ENCODE results near the gene FOXA3. TPM values are rescaled to one million over a fixed set of nuclear protein-coding genes. Genes with fewer than 3 reads are reported as not detected.

Gene FOXA3
- total RNA-seq, 1 donor from 2014 or later, result not detected

- no peak overlapping the region for H3K27ac ChIP-seq (ENCODE audit: low read depth, low read length)
- H3K9ac ChIP-seq (ENCODE audit: low read depth in 1 of 3, low read length in 3 of 3), result no peak overlapping the region
- H3K9me3 ChIP-seq (ENCODE audit: control insufficient read depth in 3 of 3, low read length in 3 of 3), result no peaks in the 10 kb centered on the region
- H3K27me3 ChIP-seq (ENCODE audit: control insufficient read depth in 3 of 3, insufficient read depth in 3 of 3, low read length in 3 of 3), result no peaks in the 10 kb centered on the region
- peaks cover 0 to 10% (median 8%) of the 10 kb centered on the region in 3 donors for H3K4me1 ChIP-seq (ENCODE audit: control insufficient read depth in 3 of 3, insufficient read depth in 3 of 3, low read length in 3 of 3)
- H3K36me3 ChIP-seq (ENCODE audit: control insufficient read depth in 3 of 3, insufficient read depth in 3 of 3, low read length in 3 of 3), result peaks cover 42 to 59% (median 46%) of the 10 kb centered on the region in 3 donors
- H3K4me3 ChIP-seq (ENCODE audit: low read length in 3 of 3), result no peak overlapping the region
Observed at GRCh38 chr19:45821103-45821521, 43.0 kb upstream of the FOXA3 start.

- H3K27ac ChIP-seq (ENCODE audit: low read depth, low read length), result no peak overlapping the region
- H3K4me1 ChIP-seq (ENCODE audit: control insufficient read depth in 3 of 3, insufficient read depth in 3 of 3, low read length in 3 of 3), result peaks cover 0 to 10% (median 8%) of the 10 kb centered on the region in 3 donors
- no peaks in the 10 kb centered on the region for H3K9me3 ChIP-seq (ENCODE audit: control insufficient read depth in 3 of 3, low read length in 3 of 3)
- H3K27me3 ChIP-seq (ENCODE audit: control insufficient read depth in 3 of 3, insufficient read depth in 3 of 3, low read length in 3 of 3), result no peaks in the 10 kb centered on the region
- peaks cover 47 to 64% (median 51%) of the 10 kb centered on the region in 3 donors for H3K36me3 ChIP-seq (ENCODE audit: control insufficient read depth in 3 of 3, insufficient read depth in 3 of 3, low read length in 3 of 3)
- H3K9ac ChIP-seq (ENCODE audit: low read depth in 1 of 3, low read length in 3 of 3), result no peak overlapping the region
- no peak overlapping the region for H3K4me3 ChIP-seq (ENCODE audit: low read length in 3 of 3)
Observed at GRCh38 chr19:45821570-45821969, 42.6 kb upstream of the FOXA3 start.

- Histone ChIP-seq H3K4me1 (ENCODE audit: control insufficient read depth in 3 of 3, insufficient read depth in 3 of 3, low read length in 3 of 3) (peaks cover 0 to 8% (median 6%) of the 10 kb centered on the region in 3 donors), H3K27me3 (ENCODE audit: control insufficient read depth in 3 of 3, insufficient read depth in 3 of 3, low read length in 3 of 3) (no peaks in the 10 kb centered on the region), H3K27ac (ENCODE audit: low read depth, low read length) (no peak overlapping the region), H3K36me3 (ENCODE audit: control insufficient read depth in 3 of 3, insufficient read depth in 3 of 3, low read length in 3 of 3) (peaks cover 57 to 75% (median 59%) of the 10 kb centered on the region in 3 donors), H3K9me3 (ENCODE audit: control insufficient read depth in 3 of 3, low read length in 3 of 3) (no peaks in the 10 kb centered on the region), H3K4me3 (ENCODE audit: low read length in 3 of 3) (no peak overlapping the region), H3K9ac (ENCODE audit: low read depth in 1 of 3, low read length in 3 of 3) (no peak overlapping the region)
Observed at GRCh38 chr19:45822716-45823115, 41.4 kb upstream of the FOXA3 start.

DNA sequence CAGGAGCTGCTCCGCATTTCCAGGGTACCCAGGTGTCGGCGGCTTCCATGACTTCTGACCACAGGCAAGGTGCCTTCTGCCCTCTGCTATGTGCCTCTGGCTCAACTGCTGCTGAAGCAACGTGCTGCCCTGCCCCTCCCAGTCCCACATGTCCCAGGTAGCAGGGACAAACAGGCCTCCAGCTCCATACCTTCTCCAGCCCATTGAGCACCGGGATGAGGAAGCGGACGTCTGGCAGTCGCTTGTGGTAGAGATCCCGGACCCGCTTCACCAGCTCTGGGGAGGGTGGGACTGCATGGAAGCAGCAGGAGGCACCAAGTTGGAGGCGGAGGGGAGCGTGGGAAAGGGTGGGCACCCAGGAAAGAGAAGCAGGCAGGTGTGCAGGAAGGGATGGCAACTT, 40.9 kb upstream of the FOXA3 start:
- H3K36me3 ChIP-seq (ENCODE audit: control insufficient read depth in 3 of 3, insufficient read depth in 3 of 3, low read length in 3 of 3), result peaks cover 60 to 80% (median 63%) of the 10 kb centered on the region in 3 donors
- H3K27me3 ChIP-seq (ENCODE audit: control insufficient read depth in 3 of 3, insufficient read depth in 3 of 3, low read length in 3 of 3), result no peaks in the 10 kb centered on the region
- H3K9me3 ChIP-seq (ENCODE audit: control insufficient read depth in 3 of 3, low read length in 3 of 3), result no peaks in the 10 kb centered on the region

DNA sequence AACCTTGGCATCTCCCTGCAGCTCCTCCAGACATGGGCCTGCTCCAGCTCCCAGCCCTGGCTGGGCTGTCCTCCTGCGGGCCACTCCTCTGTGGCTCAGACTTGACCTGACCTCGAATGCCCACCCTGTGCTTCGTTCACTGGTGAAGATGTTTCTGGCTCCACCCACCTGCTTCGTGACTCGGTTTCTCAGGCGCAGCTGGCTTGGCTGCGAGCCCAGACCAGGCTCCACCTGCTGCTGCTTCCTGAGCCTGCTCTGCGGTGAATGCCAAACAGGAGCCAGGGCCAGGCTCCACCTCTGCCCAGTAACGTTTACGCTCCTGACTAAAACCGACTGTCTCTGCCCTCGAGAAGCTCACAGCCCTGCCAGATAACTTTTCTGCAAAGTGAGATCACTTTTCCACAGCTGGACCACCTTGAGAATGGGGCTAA, 40.1 kb upstream of the FOXA3 start:
- H3K9me3 ChIP-seq (ENCODE audit: control insufficient read depth in 3 of 3, low read length in 3 of 3), result no peaks in the 10 kb centered on the region
- H3K9ac ChIP-seq (ENCODE audit: low read depth in 1 of 3, low read length in 3 of 3), result peak overlapping the region in 2 of 3 donors; percentile 12 to 47
- H3K36me3 ChIP-seq (ENCODE audit: control insufficient read depth in 3 of 3, insufficient read depth in 3 of 3, low read length in 3 of 3), result peaks cover 69 to 88% (median 71%) of the 10 kb centered on the region in 3 donors
- no peaks in the 10 kb centered on the region for H3K27me3 ChIP-seq (ENCODE audit: control insufficient read depth in 3 of 3, insufficient read depth in 3 of 3, low read length in 3 of 3)
- H3K4me1 ChIP-seq (ENCODE audit: control insufficient read depth in 3 of 3, insufficient read depth in 3 of 3, low read length in 3 of 3), result peaks cover 0 to 8% (median 6%) of the 10 kb centered on the region in 3 donors
- H3K27ac ChIP-seq (ENCODE audit: low read depth, low read length), result no peak overlapping the region
- H3K4me3 ChIP-seq (ENCODE audit: low read length in 3 of 3), result no peak overlapping the region

More for the DNA sequence above, 40.9 kb upstream of the FOXA3 start:
- Histone ChIP-seq H3K4me3 (ENCODE audit: low read length in 3 of 3) (no peak overlapping the region), H3K27ac (ENCODE audit: low read depth, low read length) (no peak overlapping the region), H3K4me1 (ENCODE audit: control insufficient read depth in 3 of 3, insufficient read depth in 3 of 3, low read length in 3 of 3) (peaks cover 0 to 8% (median 6%) of the 10 kb centered on the region in 3 donors), H3K9ac (ENCODE audit: low read depth in 1 of 3, low read length in 3 of 3) (no peak overlapping the region)

DNA sequence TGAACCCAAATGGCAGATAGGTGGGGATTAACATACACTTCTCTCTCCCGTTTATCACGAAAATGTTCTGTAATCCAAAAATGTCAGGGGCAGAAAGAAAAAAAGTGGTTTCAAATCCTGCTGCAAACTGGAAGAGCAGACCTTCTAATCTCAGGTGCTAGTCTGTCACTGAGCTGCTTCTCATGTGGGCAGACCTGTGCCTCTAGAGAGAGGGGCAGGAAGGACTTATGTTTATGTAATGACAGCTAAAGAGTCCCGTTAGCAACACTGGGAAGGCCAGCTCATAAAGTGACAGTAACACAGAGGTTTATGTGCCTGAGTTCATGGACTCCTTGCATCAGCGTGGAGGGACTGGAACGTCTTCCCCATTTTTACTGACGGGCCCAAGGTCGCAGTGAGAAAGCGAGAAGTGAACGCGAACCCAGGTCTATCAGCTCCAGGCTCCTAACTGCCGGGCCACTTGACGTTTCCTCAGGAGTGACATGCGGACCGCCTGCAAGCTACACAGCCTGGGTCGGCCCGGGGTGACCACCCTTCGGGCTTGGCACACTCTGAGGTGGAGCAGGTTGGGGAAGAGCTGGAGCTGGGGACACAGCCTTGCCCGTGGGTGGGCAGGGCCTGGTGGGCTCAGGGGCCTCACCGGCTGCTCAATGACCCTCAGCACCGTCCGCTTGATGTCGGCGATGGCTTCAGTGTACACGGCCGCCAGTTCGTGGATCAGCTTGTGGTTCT, 39.4 kb upstream of the FOXA3 start:
- H3K9ac ChIP-seq (ENCODE audit: low read depth in 1 of 3, low read length in 3 of 3), result peak overlapping the region in 1 of 3 donors; percentile 47
- no peak overlapping the region for H3K4me3 ChIP-seq (ENCODE audit: low read length in 3 of 3)
- no peaks in the 10 kb centered on the region for H3K27me3 ChIP-seq (ENCODE audit: control insufficient read depth in 3 of 3, insufficient read depth in 3 of 3, low read length in 3 of 3)
- H3K27ac ChIP-seq (ENCODE audit: low read depth, low read length), result no peak overlapping the region
- peaks cover 0 to 8% (median 6%) of the 10 kb centered on the region in 3 donors for H3K4me1 ChIP-seq (ENCODE audit: control insufficient read depth in 3 of 3, insufficient read depth in 3 of 3, low read length in 3 of 3)
- peaks cover 73 to 89% (median 73%) of the 10 kb centered on the region in 3 donors for H3K36me3 ChIP-seq (ENCODE audit: control insufficient read depth in 3 of 3, insufficient read depth in 3 of 3, low read length in 3 of 3)
- H3K9me3 ChIP-seq (ENCODE audit: control insufficient read depth in 3 of 3, low read length in 3 of 3), result no peaks in the 10 kb centered on the region

GRCh38 chr19:45825263-45825605, 38.9 kb upstream of the FOXA3 start:
- H3K27ac ChIP-seq (ENCODE audit: low read depth, low read length), result no peak overlapping the region
- H3K4me1 ChIP-seq (ENCODE audit: control insufficient read depth in 3 of 3, insufficient read depth in 3 of 3, low read length in 3 of 3), result peaks cover 0 to 8% (median 6%) of the 10 kb centered on the region in 3 donors
- H3K9me3 ChIP-seq (ENCODE audit: control insufficient read depth in 3 of 3, low read length in 3 of 3), result no peaks in the 10 kb centered on the region
- no peak overlapping the region for H3K4me3 ChIP-seq (ENCODE audit: low read length in 3 of 3)
- no peaks in the 10 kb centered on the region for H3K27me3 ChIP-seq (ENCODE audit: control insufficient read depth in 3 of 3, insufficient read depth in 3 of 3, low read length in 3 of 3)
- no peak overlapping the region for H3K9ac ChIP-seq (ENCODE audit: low read depth in 1 of 3, low read length in 3 of 3)
- H3K36me3 ChIP-seq (ENCODE audit: control insufficient read depth in 3 of 3, insufficient read depth in 3 of 3, low read length in 3 of 3), result peaks cover 73 to 89% (median 79%) of the 10 kb centered on the region in 3 donors

DNA sequence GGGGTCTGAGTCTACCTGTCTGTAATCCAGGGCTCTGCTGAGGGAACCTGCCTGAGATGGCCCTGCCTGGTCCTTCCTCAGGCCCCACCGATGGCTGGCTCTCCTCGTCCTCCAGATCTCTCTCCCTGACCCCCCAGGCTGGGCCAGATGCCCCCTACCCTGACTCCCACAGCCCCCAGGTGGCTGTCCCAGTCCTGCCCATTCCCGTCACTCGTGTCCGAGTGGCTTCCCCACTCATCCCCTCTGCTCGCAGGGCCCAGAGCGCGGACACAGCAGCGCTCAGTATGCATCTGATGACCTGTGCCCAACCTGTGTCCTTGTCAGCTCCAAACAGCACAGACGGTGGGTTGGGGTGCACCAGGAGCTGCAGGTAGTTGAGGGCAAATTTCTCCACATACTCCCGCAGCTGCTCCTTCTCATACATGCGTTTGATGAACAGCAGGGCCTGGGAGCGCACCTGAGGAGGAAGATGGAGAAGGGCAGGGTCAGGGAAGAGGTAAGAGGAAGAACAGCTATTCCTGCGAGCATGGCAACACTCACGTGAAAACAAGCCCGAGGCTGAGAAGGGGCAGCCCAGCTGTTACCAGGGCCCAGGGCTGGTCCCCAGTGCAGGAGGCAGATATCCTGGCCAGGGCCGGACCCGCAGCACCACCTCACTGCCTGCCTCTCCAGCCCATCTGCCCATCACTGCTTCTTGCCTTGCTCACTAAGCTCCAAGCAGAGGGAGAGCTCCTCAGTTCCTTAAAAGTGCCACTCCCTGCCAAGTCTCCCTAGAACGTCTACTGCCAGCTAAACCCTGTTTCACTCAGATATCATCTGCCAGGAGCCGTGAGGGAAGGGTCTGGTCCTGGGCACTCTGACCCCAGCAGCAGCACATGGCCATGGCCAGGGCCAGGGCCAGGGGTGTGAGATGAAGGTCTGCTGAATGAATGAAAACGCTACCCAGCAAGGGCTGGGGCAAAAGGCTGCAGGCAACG, 37.9 kb upstream of the FOXA3 start:
- no peaks in the 10 kb centered on the region for H3K9me3 ChIP-seq (ENCODE audit: control insufficient read depth in 3 of 3, low read length in 3 of 3)
- H3K9ac ChIP-seq (ENCODE audit: low read depth in 1 of 3, low read length in 3 of 3), result no peak overlapping the region
- H3K36me3 ChIP-seq (ENCODE audit: control insufficient read depth in 3 of 3, insufficient read depth in 3 of 3, low read length in 3 of 3), result peaks cover 72 to 87% (median 79%) of the 10 kb centered on the region in 3 donors
- H3K4me1 ChIP-seq (ENCODE audit: control insufficient read depth in 3 of 3, insufficient read depth in 3 of 3, low read length in 3 of 3), result peaks cover 0 to 8% (median 6%) of the 10 kb centered on the region in 3 donors
- no peak overlapping the region for H3K4me3 ChIP-seq (ENCODE audit: low read length in 3 of 3)
- H3K27me3 ChIP-seq (ENCODE audit: control insufficient read depth in 3 of 3, insufficient read depth in 3 of 3, low read length in 3 of 3), result no peaks in the 10 kb centered on the region
- H3K27ac ChIP-seq (ENCODE audit: low read depth, low read length), result no peak overlapping the region

DNA sequence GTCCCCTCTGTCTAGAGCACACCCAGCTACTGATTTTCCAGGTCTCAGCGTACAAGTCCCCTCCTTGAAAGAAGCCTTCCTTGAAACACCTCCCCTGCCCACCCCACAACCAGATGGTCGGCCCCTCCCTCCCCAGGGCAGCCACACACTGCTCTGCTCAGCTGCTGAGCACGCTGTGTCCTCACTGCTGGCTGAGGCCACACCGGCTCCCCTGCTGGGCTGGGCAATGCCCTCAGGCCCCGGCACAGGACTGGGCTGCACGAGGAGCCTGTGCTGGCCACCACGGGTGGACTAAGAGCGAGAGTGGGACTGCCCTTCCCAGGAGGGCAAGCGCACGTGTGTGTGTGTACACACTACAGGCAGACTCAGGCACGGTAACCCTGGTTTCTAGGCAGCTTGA, 37.2 kb upstream of the FOXA3 start:
- Histone ChIP-seq H3K4me3 (ENCODE audit: low read length in 3 of 3) (no peak overlapping the region), H3K36me3 (ENCODE audit: control insufficient read depth in 3 of 3, insufficient read depth in 3 of 3, low read length in 3 of 3) (peaks cover 75 to 89% (median 81%) of the 10 kb centered on the region in 3 donors), H3K9ac (ENCODE audit: low read depth in 1 of 3, low read length in 3 of 3) (no peak overlapping the region), H3K27me3 (ENCODE audit: control insufficient read depth in 3 of 3, insufficient read depth in 3 of 3, low read length in 3 of 3) (no peaks in the 10 kb centered on the region), H3K27ac (ENCODE audit: low read depth, low read length) (no peak overlapping the region), H3K4me1 (ENCODE audit: control insufficient read depth in 3 of 3, insufficient read depth in 3 of 3, low read length in 3 of 3) (peaks cover 0 to 8% (median 6%) of the 10 kb centered on the region in 3 donors), H3K9me3 (ENCODE audit: control insufficient read depth in 3 of 3, low read length in 3 of 3) (no peaks in the 10 kb centered on the region)

Data from skeletal muscle tissue (tissue), 4 donors.